GM10266 (cell line): Measurements from ENCODE around the gene AADACL3.

ENCODE experiments used
- DNase-seq: peaks from one replicate; pipeline ENCODE4 v3.0.0; 2012; ENCODE audit errors: extremely low spot score
- CTCF ChIP-seq: IDR thresholded peaks from 2 replicates; pipeline ENCODE4 v1.5.1; 2012; ENCODE audit warnings: mild to moderate bottlenecking, low read depth; ENCODE audit not compliant: control insufficient read depth, insufficient read depth; ENCODE audit errors: missing control alignments

The AADACL3 gene

GRCh38 chr1:12775443-12775842, 59.5 kb downstream of the AADACL3 start:
- no peak for DNase-seq
- TF ChIP-seq CTCF = no peak

GRCh38 chr1:12776801-12777557, 61.1 kb downstream of the AADACL3 start:
- no peak for TF ChIP-seq CTCF

More at GRCh38 chr1:12776801-12777557, 61.1 kb downstream of the AADACL3 start:
- DNase-seq = no peak
